CD4-positive, alpha-beta memory T cell (primary cell): ENCODE results near the gene RASA4B. TPM values are rescaled to one million over a fixed set of nuclear protein-coding genes. Genes with fewer than 3 reads are reported as not detected.
"Not testable (repeated sequence)": the region's sequence is repeated elsewhere in the genome, so short reads cannot be mapped to it uniquely, and the experiment has no call there.

Source experiments
- CTCF ChIA-PET: fragments of 350-600 bp; sonication (Branson Sonifier 250); formaldehyde crosslinking; loops from one replicate; lab custom pipeline; 2021; ENCODE audit warnings: inconsistent platforms; ENCODE audit not compliant: partially characterized antibody; lab: Charles Lee
- POLR2A ChIA-PET: fragments of 350-600 bp; sonication (Branson Sonifier 250); formaldehyde crosslinking; loops from one replicate; lab custom pipeline; 2021; ENCODE audit not compliant: partially characterized antibody; lab: Charles Lee
- DNase-seq, 5 donors: peaks; one replicate each; pipeline versions ENCODE4 v3.0.0 to v3.0.0-alpha.2; 2020 to 2022; ENCODE audit warnings: mixed read lengths in 1 of 5
- H3K27ac ChIP-seq: one replicate; pipeline ENCODE4 v1.7.0; 2013; ENCODE audit warnings: low read depth, low read length
- H3K27me3 ChIP-seq: 2 replicates; pipeline ENCODE4 v1.7.0; 2013; ENCODE audit warnings: mild to moderate bottlenecking, low read length, moderate library complexity; ENCODE audit not compliant: insufficient read depth
- H3K36me3 ChIP-seq: 2 replicates; pipeline ENCODE4 v1.7.0; 2013; ENCODE audit warnings: mild to moderate bottlenecking, low read length, moderate library complexity; ENCODE audit not compliant: insufficient read depth
- H3K4me1 ChIP-seq: 2 replicates; pipeline ENCODE4 v1.7.0; 2013; ENCODE audit warnings: mild to moderate bottlenecking, low read length, moderate library complexity; ENCODE audit not compliant: insufficient read depth
- H3K4me3 ChIP-seq, 2 donors: one replicate each; pipeline ENCODE4 v1.7.0; 2013; ENCODE audit warnings: low read length in 2 of 2, mild to moderate bottlenecking in 1 of 2
- H3K9me3 ChIP-seq, 2 donors: one replicate each; pipeline ENCODE4 v1.7.0; 2013; ENCODE audit warnings: low read length in 2 of 2, control low read depth in 1 of 2; ENCODE audit not compliant: control insufficient read depth in 1 of 2
- H3K27ac Mint-ChIP-seq, 7 donors: one replicate each; pipeline ENCODE4 v1.8.0; 2020 to 2021; ENCODE audit warnings: mixed read lengths in 7 of 7, mild to moderate bottlenecking in 6 of 7, inconsistent platforms in 3 of 7, moderate library complexity in 3 of 7
- H3K27me3 Mint-ChIP-seq, 2 donors: one replicate each; pipeline ENCODE4 v1.8.0; 2020 to 2021; ENCODE audit warnings: mixed read lengths in 2 of 2
- H3K36me3 Mint-ChIP-seq, 2 donors: one replicate each; pipeline ENCODE4 v1.8.0; 2020 to 2021; ENCODE audit warnings: mixed read lengths in 2 of 2, inconsistent platforms in 1 of 2, mild to moderate bottlenecking in 1 of 2
- H3K4me1 Mint-ChIP-seq, 4 donors: one replicate each; pipeline ENCODE4 v1.8.0; 2020 to 2021; ENCODE audit warnings: mixed read lengths in 4 of 4, mild to moderate bottlenecking in 1 of 4
- H3K4me3 Mint-ChIP-seq, 8 donors: one replicate each; pipeline ENCODE4 v1.8.0; 2020 to 2021; ENCODE audit warnings: mixed read lengths in 8 of 8, mild to moderate bottlenecking in 7 of 8, moderate library complexity in 6 of 8, inconsistent platforms in 3 of 8
- H3K9me3 Mint-ChIP-seq, 8 donors: one replicate each; pipeline ENCODE4 v1.8.0; 2020 to 2021; ENCODE audit warnings: mixed read lengths in 8 of 8, mild to moderate bottlenecking in 5 of 8, inconsistent platforms in 3 of 8, moderate library complexity in 1 of 8
- intact Hi-C: fragments of 100-400 bp; cut with micrococcal nuclease; formaldehyde crosslinking; loops from one replicate; pipeline ENCODE4 v1.15.1; 2023
- polyA plus RNA-seq, 2 donors: library from polyadenylated mRNA; unstranded; fragments of 300-500 nt; fragmentation: Illumina TruSeq; gene quantifications; one replicate each; pipeline ENCODE4 v1.2.3, GENCODE V29; 2021
- total RNA-seq, 2 experiments: library from RNA; stranded (reverse); gene quantifications; one replicate each; pipeline ENCODE4 v1.2.3, GENCODE V29; 2021

Gene RASA4B
- total and polyA plus RNA-seq, 4 experiments from 2014 or later, result 5.0 to 15.8 (median 13.4) TPM

DNA sequence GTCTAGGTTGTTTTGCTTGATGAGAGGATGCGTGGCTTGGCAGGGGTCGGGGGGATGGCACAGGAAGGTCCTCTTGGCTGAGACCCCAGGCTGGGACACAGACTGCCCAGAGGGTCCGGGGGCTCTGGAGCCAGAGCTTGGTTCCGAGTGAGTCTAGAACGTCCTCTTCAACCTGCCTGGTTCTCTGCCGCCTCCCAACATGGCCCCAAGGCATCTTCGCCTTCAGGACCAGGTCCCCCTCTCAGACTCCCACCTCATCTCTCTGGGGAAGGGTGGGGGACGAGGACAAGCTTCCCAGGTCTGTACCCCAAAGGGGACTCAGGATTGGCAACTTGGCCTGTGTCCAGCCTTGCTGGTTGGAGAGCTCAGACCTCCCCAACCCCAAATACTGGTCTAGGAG, 24.5 kb upstream of the RASA4B start:
- CTCF ChIA-PET, H3K27me3 Mint-ChIP-seq, intact Hi-C loops, DNase-seq, H3K36me3 ChIP-seq, H3K4me1 Mint-ChIP-seq, H3K36me3 Mint-ChIP-seq, POLR2A ChIA-PET, H3K27ac ChIP-seq, H3K27me3 ChIP-seq, H3K9me3 Mint-ChIP-seq, H3K4me1 ChIP-seq, H3K4me3 ChIP-seq, H3K27ac Mint-ChIP-seq, H3K4me3 Mint-ChIP-seq, H3K9me3 ChIP-seq: not testable (repeated sequence)

DNA sequence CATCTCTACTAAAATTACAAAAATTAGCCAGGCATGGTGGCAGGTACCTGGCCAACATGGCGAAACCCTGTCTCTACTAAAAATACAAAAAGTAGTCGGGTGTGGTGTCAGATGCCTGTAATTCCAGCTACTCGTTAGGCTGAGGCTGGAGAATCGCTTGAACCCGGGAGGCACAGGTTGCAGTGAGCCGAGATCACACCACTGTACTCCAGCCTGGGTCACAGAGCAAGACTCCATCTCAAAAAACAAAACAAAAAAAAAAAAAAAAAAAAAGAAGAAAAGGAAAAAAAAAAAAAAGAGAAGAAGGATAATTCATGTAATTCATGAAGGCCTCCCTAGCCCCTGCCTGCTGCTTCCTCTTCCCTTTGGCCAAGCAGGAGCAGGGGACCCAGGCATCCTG, 23.0 kb upstream of the RASA4B start:
- H3K9me3 Mint-ChIP-seq, H3K36me3 ChIP-seq, H3K4me3 Mint-ChIP-seq, H3K27ac ChIP-seq, H3K27me3 ChIP-seq, H3K36me3 Mint-ChIP-seq, CTCF ChIA-PET, H3K27ac Mint-ChIP-seq, DNase-seq, H3K9me3 ChIP-seq, intact Hi-C loops, H3K4me3 ChIP-seq, H3K4me1 ChIP-seq, H3K4me1 Mint-ChIP-seq, H3K27me3 Mint-ChIP-seq, POLR2A ChIA-PET: not testable (repeated sequence)

DNA sequence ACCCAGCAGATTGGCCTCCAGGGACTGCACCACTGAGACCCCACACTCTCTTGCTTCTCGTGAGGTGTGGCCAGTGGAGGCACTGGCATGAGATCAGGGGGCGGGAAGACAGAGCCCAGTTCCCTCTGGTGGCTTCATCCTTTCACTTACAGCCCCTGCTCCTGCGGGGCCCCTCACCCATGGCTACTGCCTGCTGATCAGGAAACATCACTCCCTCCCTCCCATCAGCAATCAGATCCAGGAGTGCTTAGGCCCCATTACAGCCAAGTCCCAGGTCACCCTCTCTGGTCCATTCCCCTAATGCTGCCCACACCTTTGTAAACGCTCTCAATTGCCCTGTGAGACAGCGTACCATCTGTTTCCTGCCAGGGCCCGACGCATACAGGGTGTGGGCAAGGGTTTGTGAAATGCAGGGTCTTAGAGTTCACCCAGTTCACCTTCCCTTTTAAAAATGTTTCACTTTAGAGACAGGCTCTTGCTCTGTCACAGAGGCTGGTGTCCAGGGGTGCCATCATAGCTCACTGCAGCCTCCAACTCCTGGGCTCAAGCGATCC, 17.6 kb upstream of the RASA4B start:
- H3K4me1 Mint-ChIP-seq, H3K27me3 ChIP-seq, H3K9me3 Mint-ChIP-seq, H3K27me3 Mint-ChIP-seq, intact Hi-C loops, H3K4me3 ChIP-seq, H3K9me3 ChIP-seq, DNase-seq, H3K27ac ChIP-seq, H3K36me3 Mint-ChIP-seq, POLR2A ChIA-PET, CTCF ChIA-PET, H3K36me3 ChIP-seq, H3K4me3 Mint-ChIP-seq, H3K4me1 ChIP-seq: not testable (repeated sequence)
- peak overlapping the region in 1 of 7 donors; percentile 23 for H3K27ac Mint-ChIP-seq

DNA sequence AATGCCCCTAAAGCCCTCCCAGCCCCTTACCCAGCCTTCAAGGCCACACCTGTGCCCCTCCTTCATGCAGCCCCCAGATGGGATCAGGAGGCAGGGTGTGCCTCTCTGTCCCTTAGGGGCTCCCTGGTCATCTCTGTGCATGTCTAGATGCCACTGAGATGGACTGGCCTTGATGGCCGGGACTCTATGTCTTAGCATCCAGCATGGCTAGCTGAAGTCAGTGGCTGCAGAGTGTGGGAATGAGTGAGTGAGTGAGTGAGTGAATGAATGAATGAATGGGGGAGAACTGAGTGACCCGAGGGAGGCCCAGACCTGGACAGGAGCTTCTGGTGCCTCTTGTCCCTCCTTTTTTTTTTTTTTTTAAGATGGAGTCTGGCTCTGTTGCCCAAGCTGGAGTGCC, 14.6 kb upstream of the RASA4B start:
- POLR2A ChIA-PET, result not testable (repeated sequence)

DNA sequence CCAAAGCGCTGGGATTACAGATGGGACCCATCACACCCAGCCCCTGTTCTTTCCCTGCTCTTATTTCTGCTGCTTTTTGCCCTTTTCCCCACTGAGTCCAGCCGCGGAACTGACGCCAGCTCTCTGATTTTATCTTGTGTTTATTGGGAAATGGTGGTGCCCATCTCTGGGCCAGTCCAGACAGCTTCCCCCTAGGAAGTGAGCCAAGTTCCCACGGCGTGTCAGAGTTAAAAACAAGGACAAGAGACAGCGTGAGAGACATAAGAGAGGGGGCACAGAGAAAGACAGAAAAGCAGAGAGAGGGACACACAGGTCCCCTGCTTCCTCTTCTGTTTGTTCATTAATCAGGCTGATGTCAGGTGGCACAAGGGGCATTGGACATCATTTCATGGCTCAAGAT, 14.0 kb upstream of the RASA4B start:
- H3K9me3 Mint-ChIP-seq, H3K27ac ChIP-seq, H3K27me3 Mint-ChIP-seq, intact Hi-C loops, H3K4me1 ChIP-seq, H3K4me3 Mint-ChIP-seq, H3K4me1 Mint-ChIP-seq, H3K27me3 ChIP-seq, DNase-seq, CTCF ChIA-PET, H3K27ac Mint-ChIP-seq, H3K4me3 ChIP-seq, H3K9me3 ChIP-seq, H3K36me3 Mint-ChIP-seq, H3K36me3 ChIP-seq, POLR2A ChIA-PET: not testable (repeated sequence)

More for the DNA sequence above, 14.6 kb upstream of the RASA4B start:
- DNase-seq, H3K4me3 Mint-ChIP-seq, H3K9me3 Mint-ChIP-seq, H3K4me1 ChIP-seq, H3K4me3 ChIP-seq, H3K9me3 ChIP-seq, H3K27ac Mint-ChIP-seq, H3K27me3 ChIP-seq, H3K27me3 Mint-ChIP-seq, intact Hi-C loops, H3K36me3 Mint-ChIP-seq, H3K4me1 Mint-ChIP-seq, H3K36me3 ChIP-seq, CTCF ChIA-PET, H3K27ac ChIP-seq: not testable (repeated sequence)

DNA sequence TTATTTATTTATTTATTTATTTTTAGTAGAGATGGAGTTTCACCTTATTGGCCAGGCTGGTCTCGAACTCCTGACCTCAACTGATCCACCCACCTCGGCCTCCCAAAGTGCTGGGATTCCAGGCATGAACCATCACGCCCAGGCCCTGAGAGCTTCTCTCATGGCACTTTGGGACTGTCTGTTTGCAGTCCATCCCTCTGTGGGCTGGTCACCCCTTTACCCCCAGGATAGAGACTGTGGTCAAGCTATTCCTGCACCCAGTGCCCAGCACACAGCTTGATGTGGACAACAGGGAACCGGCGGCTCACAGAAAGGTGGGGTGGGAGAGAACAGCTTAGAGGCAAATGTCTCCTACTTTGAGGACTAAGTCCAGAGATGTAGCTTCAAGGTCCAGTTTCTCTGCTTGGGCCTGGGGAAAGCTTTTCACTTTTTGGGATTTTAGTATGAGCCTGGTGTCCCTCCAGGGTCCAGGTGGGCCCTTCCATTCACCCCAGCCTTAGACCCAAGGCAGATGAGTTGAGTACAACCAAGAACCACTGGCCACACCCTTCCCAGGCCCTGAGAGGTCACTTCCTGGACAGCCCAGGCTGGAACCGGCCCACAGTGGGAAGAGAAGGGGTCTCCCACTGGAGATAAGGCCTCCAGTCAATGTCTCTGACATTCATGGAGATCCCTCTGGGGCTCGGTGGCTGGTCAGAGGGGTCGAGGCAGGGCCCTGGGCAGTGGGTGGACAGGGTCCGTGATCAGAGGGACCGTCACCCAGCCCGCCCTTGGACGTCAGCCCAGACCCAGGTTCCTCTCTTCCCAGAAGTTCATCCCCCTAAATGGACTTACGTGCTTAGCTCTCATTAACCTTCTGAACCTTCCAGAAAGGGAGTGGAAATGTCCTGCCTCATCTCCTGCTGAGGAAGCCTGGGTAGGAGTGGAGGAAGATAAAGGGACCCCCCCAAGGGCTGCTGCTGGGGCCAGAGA, 10.5 kb upstream of the RASA4B start:
- CTCF ChIA-PET, H3K27me3 Mint-ChIP-seq, H3K36me3 ChIP-seq, intact Hi-C loops, H3K27ac Mint-ChIP-seq, H3K27me3 ChIP-seq, H3K36me3 Mint-ChIP-seq, H3K9me3 ChIP-seq, H3K4me1 Mint-ChIP-seq, H3K4me3 ChIP-seq, H3K27ac ChIP-seq, H3K4me1 ChIP-seq, H3K9me3 Mint-ChIP-seq, POLR2A ChIA-PET, H3K4me3 Mint-ChIP-seq, DNase-seq: not testable (repeated sequence)

DNA sequence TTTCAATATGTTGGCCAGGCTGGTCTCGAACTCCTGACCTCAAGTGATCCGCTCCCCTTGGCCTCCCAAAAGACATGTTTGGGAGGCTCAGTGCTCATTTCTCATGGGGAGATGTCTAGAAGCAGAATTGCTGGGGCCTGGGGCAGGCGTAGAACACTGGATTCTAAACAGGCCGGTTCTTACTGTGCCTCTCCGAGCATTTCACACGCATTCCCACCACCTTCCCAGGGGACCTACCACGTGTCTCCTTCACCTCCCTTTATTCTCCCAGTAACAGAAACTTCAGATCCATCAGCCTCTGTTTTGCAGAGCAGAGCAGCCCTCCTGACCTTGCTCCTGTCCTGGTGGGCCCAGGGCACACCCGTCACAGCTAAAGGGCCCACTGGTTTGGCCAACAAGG, 9.6 kb upstream of the RASA4B start:
- intact Hi-C loops, H3K27ac Mint-ChIP-seq, H3K36me3 ChIP-seq, H3K4me1 Mint-ChIP-seq, H3K4me3 ChIP-seq, H3K4me3 Mint-ChIP-seq, H3K27ac ChIP-seq, DNase-seq, H3K27me3 Mint-ChIP-seq, H3K36me3 Mint-ChIP-seq, CTCF ChIA-PET, H3K4me1 ChIP-seq, H3K9me3 Mint-ChIP-seq, H3K27me3 ChIP-seq, H3K9me3 ChIP-seq, POLR2A ChIA-PET: not testable (repeated sequence)
